OCI-LY1 (cell line): ENCODE results near the gene SUMO1.

ENCODE experiments used
- CTCF ChIP-seq: fragments of 200-600 bp; sonication (generic), shearing (Covaris generic); IDR thresholded peaks from 2 replicates; pipeline ENCODE4 v1.5.1; 2017; ENCODE audit warnings: mild to moderate bottlenecking, antibody characterized with exemption, low read length, moderate library complexity, mixed read lengths
- EZH2 ChIP-seq: fragments of 200-600 bp; sonication (generic), shearing (Covaris generic); IDR thresholded peaks from 2 replicates; pipeline ENCODE4 v1.8.0; 2017; ENCODE audit warnings: borderline replicate concordance, mixed run types, mild to moderate bottlenecking, antibody characterized with exemption, low read length, moderate library complexity, mixed read lengths

GRCh38 chr2:202249521-202250253, 11.3 kb upstream of the SUMO1 start:
- TF ChIP-seq CTCF (no peak), EZH2 (no peak)
